ENCODE measurements around the gene BTG3. TPM values are rescaled to one million over a fixed set of nuclear protein-coding genes. Genes with fewer than 3 reads are reported as not detected.

BTG3 gene
- total RNA-seq, 1 donor from 2014 or later, result 17.1 TPM

- no peaks in the 10 kb centered on the region for H3K9me3 Mint-ChIP-seq
- no peaks in the 10 kb centered on the region for H3K36me3 Mint-ChIP-seq (ENCODE audit: low read depth)
- no peak overlapping the region for H3K4me3 Mint-ChIP-seq
- ChIA-PET POLR2A (no interaction called here), CTCF (no interaction called here)
- H3K27ac Mint-ChIP-seq, result no peak overlapping the region
- H3K27me3 Mint-ChIP-seq, result peaks cover 5% of the 10 kb centered on the region
- intact Hi-C loops (cut with micrococcal nuclease), result no loop called here
- ATAC-seq (ENCODE audit: low read depth) (no peak), DNase-seq (no peak)
- no peaks in the 10 kb centered on the region for H3K4me1 Mint-ChIP-seq
- TF ChIP-seq CTCF (IDR thresholded peaks at IDR 0.05), result no peak
These were observed 58.6 kb downstream of the BTG3 start for GRCh38 chr21:17554120-17554519.

- no peak overlapping the region for H3K4me3 Mint-ChIP-seq
- POLR2A ChIA-PET, result no interaction called here
- intact Hi-C loops (cut with micrococcal nuclease), result no loop called here
- H3K27me3 Mint-ChIP-seq, result peaks cover 3% of the 10 kb centered on the region
- H3K9me3 Mint-ChIP-seq, result no peaks in the 10 kb centered on the region
- no peak for ATAC-seq (ENCODE audit: low read depth)
- no peaks in the 10 kb centered on the region for H3K36me3 Mint-ChIP-seq (ENCODE audit: low read depth)
- H3K4me1 Mint-ChIP-seq, result no peaks in the 10 kb centered on the region
- no peak for TF ChIP-seq CTCF (IDR thresholded peaks at IDR 0.05)
- CTCF ChIA-PET, result no interaction called here
- H3K27ac Mint-ChIP-seq, result no peak overlapping the region
- DNase-seq, result no peak
These were observed 60.3 kb downstream of the BTG3 start for GRCh38 chr21:17552410-17552809.

GRCh38 chr21:17550671-17551308 is 61.9 kb downstream of the BTG3 start:
- no peak for ATAC-seq (ENCODE audit: low read depth)
- H3K4me3 Mint-ChIP-seq, result no peak overlapping the region
- POLR2A ChIA-PET, result no interaction called here

GRCh38 chr21:17548262-17548661 is 64.4 kb downstream of the BTG3 start:
- ChIA-PET CTCF (no interaction called here), POLR2A (no interaction called here)
- Mint-ChIP-seq H3K4me1 (no peaks in the 10 kb centered on the region), H3K4me3 (no peak overlapping the region), H3K36me3 (ENCODE audit: low read depth) (no peaks in the 10 kb centered on the region), H3K27ac (no peak overlapping the region), H3K27me3 (peaks cover 8% of the 10 kb centered on the region), H3K9me3 (no peaks in the 10 kb centered on the region)
- ATAC-seq (ENCODE audit: low read depth), result no peak
- DNase-seq, result no peak
- no peak for TF ChIP-seq CTCF (IDR thresholded peaks at IDR 0.05)
- intact Hi-C loops (cut with micrococcal nuclease), result no loop called here

More at GRCh38 chr21:17550671-17551308, 61.9 kb downstream of the BTG3 start:
- Mint-ChIP-seq H3K9me3 (no peaks in the 10 kb centered on the region), H3K27me3 (peaks cover 5% of the 10 kb centered on the region), H3K36me3 (ENCODE audit: low read depth) (no peaks in the 10 kb centered on the region), H3K27ac (no peak overlapping the region), H3K4me1 (no peaks in the 10 kb centered on the region)
- intact Hi-C loops (cut with micrococcal nuclease), result no loop called here
- no peak for DNase-seq
- CTCF ChIA-PET, result no interaction called here
- no peak for TF ChIP-seq CTCF (IDR thresholded peaks at IDR 0.05)

- Mint-ChIP-seq H3K36me3 (ENCODE audit: low read depth) (no peaks in the 10 kb centered on the region), H3K9me3 (no peaks in the 10 kb centered on the region), H3K27me3 (peaks cover 12% of the 10 kb centered on the region), H3K27ac (no peak overlapping the region), H3K4me1 (no peaks in the 10 kb centered on the region), H3K4me3 (no peak overlapping the region)
- CTCF ChIA-PET, result no interaction called here
- intact Hi-C loops (cut with micrococcal nuclease), result no loop called here
- POLR2A ChIA-PET, result no interaction called here
- ATAC-seq (ENCODE audit: low read depth) (no peak), DNase-seq (no peak)
- no peak for TF ChIP-seq CTCF (IDR thresholded peaks at IDR 0.05)
These were observed 67.7 kb downstream of the BTG3 start for GRCh38 chr21:17545007-17545406.

Other genes with a start within 250 kb of the BTG3 start
- not detected in 2 replicates for gene CXADR, start 99.9 kb downstream of the BTG3 start, total RNA-seq
- 34.2 and 35.9 TPM in 2 replicates for gene C21orf91, start 206.5 kb upstream of the BTG3 start, total RNA-seq